Esophagus muscularis mucosa (tissue), 3 donors: Measurements from ENCODE around the gene LYRM1.

Experiments
- POLR2A ChIP-seq: fragments of 450-650 bp; IDR thresholded peaks from one replicate; pipeline ENCODE4 v1.6.1; 2017; ENCODE audit warnings: antibody characterized with exemption, moderate library complexity, mild to moderate bottlenecking, low read depth
- POLR2AphosphoS5 ChIP-seq, 2 donors: sonication (generic); formaldehyde crosslinking; IDR thresholded peaks; one replicate each; pipeline ENCODE4 v1.6.1; 2017; ENCODE audit warnings: antibody characterized with exemption in 2 of 2
- TF ChIP-seq, protein P1 (sequence below), 3 experiments: fragments of 200-600 bp in 2 of 3; fragments of 450-650 bp in 1 of 3; sonication (generic) in 2 of 3; IDR thresholded peaks; one replicate each; pipeline ENCODE4 v1.5.1; 2017 to 2019; ENCODE audit warnings: antibody characterized with exemption in 3 of 3, mild to moderate bottlenecking in 2 of 3, moderate library complexity in 1 of 3

DNA sequence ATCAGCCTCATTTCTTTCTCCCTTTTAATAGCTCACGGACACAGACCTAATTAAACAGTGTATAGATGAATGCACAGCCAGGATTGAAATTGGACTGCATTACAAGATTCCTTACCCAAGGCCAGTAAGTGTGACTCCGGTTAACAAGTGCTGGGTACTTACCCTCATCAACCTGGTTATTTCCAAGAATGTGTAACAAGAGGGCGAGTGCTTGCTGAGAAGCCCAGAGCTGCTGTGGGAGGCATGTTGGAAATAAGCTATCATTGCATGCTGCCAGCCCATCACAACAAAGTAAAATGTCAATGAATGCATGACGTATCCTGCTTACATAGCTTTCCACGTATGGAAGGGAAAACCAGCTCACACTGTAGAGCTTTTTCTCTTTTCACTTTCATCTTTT is 19.5 kb downstream of the LYRM1 start:
- TF ChIP-seq POLR2A = no peak
- TF ChIP-seq, protein P1, sequence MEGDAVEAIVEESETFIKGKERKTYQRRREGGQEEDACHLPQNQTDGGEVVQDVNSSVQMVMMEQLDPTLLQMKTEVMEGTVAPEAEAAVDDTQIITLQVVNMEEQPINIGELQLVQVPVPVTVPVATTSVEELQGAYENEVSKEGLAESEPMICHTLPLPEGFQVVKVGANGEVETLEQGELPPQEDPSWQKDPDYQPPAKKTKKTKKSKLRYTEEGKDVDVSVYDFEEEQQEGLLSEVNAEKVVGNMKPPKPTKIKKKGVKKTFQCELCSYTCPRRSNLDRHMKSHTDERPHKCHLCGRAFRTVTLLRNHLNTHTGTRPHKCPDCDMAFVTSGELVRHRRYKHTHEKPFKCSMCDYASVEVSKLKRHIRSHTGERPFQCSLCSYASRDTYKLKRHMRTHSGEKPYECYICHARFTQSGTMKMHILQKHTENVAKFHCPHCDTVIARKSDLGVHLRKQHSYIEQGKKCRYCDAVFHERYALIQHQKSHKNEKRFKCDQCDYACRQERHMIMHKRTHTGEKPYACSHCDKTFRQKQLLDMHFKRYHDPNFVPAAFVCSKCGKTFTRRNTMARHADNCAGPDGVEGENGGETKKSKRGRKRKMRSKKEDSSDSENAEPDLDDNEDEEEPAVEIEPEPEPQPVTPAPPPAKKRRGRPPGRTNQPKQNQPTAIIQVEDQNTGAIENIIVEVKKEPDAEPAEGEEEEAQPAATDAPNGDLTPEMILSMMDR (IDR thresholded peaks at IDR 0.05) = no peak
- TF ChIP-seq POLR2AphosphoS5 (IDR thresholded peaks at IDR 0.05) = no peak
